A549 (cell line): ENCODE results near the gene DDAH2.

Experiments used
- CBX8 ChIP-seq: fragments of 200-600 bp; sonication (generic); IDR thresholded peaks from 2 replicates; pipeline ENCODE4 v1.6.1; 2016
- CEBPB ChIP-seq, 2 experiments: fragments of >200 bp in 1 of 2; sonication (Bioruptor Twin) in 1 of 2; formaldehyde crosslinking in 1 of 2; IDR thresholded peaks; 2 replicates each; pipeline ENCODE4 v1.6.1; 2012 to 2016
- CHD2 ChIP-seq: fragments of 150-350 bp; IDR thresholded peaks from 2 replicates; pipeline ENCODE4 v1.6.1; 2014; ENCODE audit warnings: low read length; ENCODE audit not compliant: partially characterized antibody
- CTCF ChIP-seq: fragments of >200 bp; sonication (Bioruptor Twin); formaldehyde crosslinking; IDR thresholded peaks from 3 replicates; pipeline ENCODE4 v1.5.1; 2016
- EP300 ChIP-seq, 2 experiments: fragments of >200 bp; sonication (Bioruptor Twin); formaldehyde crosslinking; IDR thresholded peaks; 2 replicates in 1 of 2; 3 replicates in 1 of 2; pipeline ENCODE4 v1.6.1; 2016 to 2017
- HOXA7 ChIP-seq: fragments of 250-450 bp; sonication (Bioruptor Pico); IDR thresholded peaks from 2 replicates; pipeline ENCODE4 v1.5.0; 2020; ENCODE audit warnings: mild to moderate bottlenecking, moderate library complexity
- MAX ChIP-seq: IDR thresholded peaks from 2 replicates; pipeline ENCODE4 v1.6.1; 2012
- MYC ChIP-seq: IDR thresholded peaks from 2 replicates; pipeline ENCODE4 v1.6.1; 2012; ENCODE audit warnings: mild to moderate bottlenecking, inconsistent platforms, low read length, improper control_type of control experiment, borderline replicate concordance
- POLR2A ChIP-seq: IDR thresholded peaks from 2 replicates; pipeline ENCODE4 v1.6.1; 2012; ENCODE audit warnings: mild to moderate bottlenecking, low read length
- POLR2AphosphoS2 ChIP-seq: conservative IDR thresholded peaks from 2 replicates; pipeline ENCODE4 v1.6.1; 2012; ENCODE audit warnings: low read length, improper control_type of control experiment, inconsistent platforms
- RFX5 ChIP-seq: fragments of 450-650 bp; IDR thresholded peaks from 2 replicates; pipeline ENCODE4 v1.7.1; 2014; ENCODE audit warnings: antibody characterized with exemption, mild to moderate bottlenecking, moderate library complexity
- SMC3 ChIP-seq: fragments of >200 bp; sonication (Bioruptor Twin); formaldehyde crosslinking; IDR thresholded peaks from 3 replicates; pipeline ENCODE4 v1.6.1; 2018; ENCODE audit warnings: inconsistent platforms
- TF ChIP-seq, protein P1 (sequence below): fragments of 150-350 bp; IDR thresholded peaks from 2 replicates; pipeline ENCODE4 v1.6.1; 2014; ENCODE audit warnings: low read depth, mild to moderate bottlenecking, low read length
- TF ChIP-seq, protein P2 (sequence below): fragments of 450-650 bp; IDR thresholded peaks from 2 replicates; pipeline ENCODE4 v1.6.1; 2014; ENCODE audit warnings: antibody characterized with exemption

DNA sequence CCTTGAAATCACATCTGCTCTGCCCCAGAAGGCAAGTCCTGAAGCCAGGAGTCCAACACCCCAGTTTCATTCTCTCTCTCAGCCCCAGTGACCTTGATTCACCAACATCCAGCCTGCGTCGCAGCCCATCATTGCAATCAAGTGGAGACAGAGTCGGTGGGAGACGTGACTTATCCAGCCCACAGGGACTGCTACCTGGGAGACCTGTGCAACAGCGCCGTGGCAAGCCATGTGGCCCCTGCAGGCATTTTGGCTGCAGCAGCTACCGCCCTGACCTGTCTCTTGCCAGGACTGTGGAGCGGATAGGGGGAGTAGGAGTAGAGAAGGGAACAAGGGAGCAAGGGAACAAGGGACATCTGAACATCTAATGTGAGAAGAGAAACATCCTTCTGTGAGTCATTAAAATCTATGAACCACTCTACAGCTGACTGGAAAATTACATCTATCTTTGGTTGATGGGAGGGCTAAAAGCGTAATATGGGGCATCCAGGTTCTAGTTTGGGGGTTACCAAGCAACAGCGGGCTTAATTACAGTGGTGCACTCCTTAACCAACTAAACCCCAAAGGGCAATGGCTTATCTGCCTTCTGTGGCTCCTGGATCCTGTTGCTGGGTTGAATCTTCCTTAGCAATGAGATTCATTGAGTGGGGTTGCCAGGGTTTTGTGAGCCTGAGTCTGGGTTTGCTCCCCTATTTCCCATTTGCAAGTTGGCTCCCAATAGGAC, 11.4 kb downstream of the DDAH2 start:
- no peak for TF ChIP-seq CTCF
- no peak for TF ChIP-seq SMC3
- no peak for TF ChIP-seq HOXA7 (CRISPR knock-in tag)
- TF ChIP-seq CHD2: no peak
- TF ChIP-seq POLR2AphosphoS2: no peak
- no peak for TF ChIP-seq RFX5
- TF ChIP-seq, protein P1, sequence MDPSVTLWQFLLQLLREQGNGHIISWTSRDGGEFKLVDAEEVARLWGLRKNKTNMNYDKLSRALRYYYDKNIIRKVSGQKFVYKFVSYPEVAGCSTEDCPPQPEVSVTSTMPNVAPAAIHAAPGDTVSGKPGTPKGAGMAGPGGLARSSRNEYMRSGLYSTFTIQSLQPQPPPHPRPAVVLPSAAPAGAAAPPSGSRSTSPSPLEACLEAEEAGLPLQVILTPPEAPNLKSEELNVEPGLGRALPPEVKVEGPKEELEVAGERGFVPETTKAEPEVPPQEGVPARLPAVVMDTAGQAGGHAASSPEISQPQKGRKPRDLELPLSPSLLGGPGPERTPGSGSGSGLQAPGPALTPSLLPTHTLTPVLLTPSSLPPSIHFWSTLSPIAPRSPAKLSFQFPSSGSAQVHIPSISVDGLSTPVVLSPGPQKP: no peak
- TF ChIP-seq MYC: no peak
- no peak for TF ChIP-seq CEBPB (IDR thresholded peaks at IDR 0.05)
- TF ChIP-seq POLR2A: no peak
- TF ChIP-seq, protein P2, sequence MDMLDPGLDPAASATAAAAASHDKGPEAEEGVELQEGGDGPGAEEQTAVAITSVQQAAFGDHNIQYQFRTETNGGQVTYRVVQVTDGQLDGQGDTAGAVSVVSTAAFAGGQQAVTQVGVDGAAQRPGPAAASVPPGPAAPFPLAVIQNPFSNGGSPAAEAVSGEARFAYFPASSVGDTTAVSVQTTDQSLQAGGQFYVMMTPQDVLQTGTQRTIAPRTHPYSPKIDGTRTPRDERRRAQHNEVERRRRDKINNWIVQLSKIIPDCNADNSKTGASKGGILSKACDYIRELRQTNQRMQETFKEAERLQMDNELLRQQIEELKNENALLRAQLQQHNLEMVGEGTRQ: no peak
- no peak for TF ChIP-seq CBX8
- TF ChIP-seq EP300 (IDR thresholded peaks at IDR 0.05): no peak
- no peak for TF ChIP-seq MAX
